Chondrocyte (in vitro differentiated cells): ENCODE results near the gene SPAST. TPM values are rescaled to one million over a fixed set of nuclear protein-coding genes. Genes with fewer than 3 reads are reported as not detected.
A peak's percentile ranks its signal among the peaks of the same experiment; 100 is the strongest.
"Not testable (repeated sequence)": the region's sequence is repeated elsewhere in the genome, so short reads cannot be mapped to it uniquely, and the experiment has no call there.

Experiments
- DNase-seq: peaks from one replicate; pipeline ENCODE4 v3.0.0; 2021; ENCODE audit warnings: mixed read lengths, low spot score
- H3K27ac Mint-ChIP-seq: one replicate; pipeline ENCODE4 v1.8.0; 2021; ENCODE audit warnings: mild to moderate bottlenecking, moderate library complexity, mixed read lengths; ENCODE audit not compliant: unreplicated experiment
- H3K27me3 Mint-ChIP-seq: 2 replicates; pipeline ENCODE4 v1.8.0; 2021; ENCODE audit warnings: low read depth, mixed read lengths
- H3K36me3 Mint-ChIP-seq: 2 replicates; pipeline ENCODE4 v1.8.0; 2021; ENCODE audit warnings: low read depth, mixed read lengths
- H3K4me1 Mint-ChIP-seq: 2 replicates; pipeline ENCODE4 v1.8.0; 2021; ENCODE audit warnings: low read depth, mild to moderate bottlenecking, mixed read lengths
- H3K4me3 Mint-ChIP-seq: one replicate; pipeline ENCODE4 v1.8.0; 2021; ENCODE audit warnings: mild to moderate bottlenecking, moderate library complexity, mixed read lengths; ENCODE audit not compliant: unreplicated experiment
- H3K9me3 Mint-ChIP-seq: 2 replicates; pipeline ENCODE4 v1.8.0; 2021; ENCODE audit warnings: low read depth, mixed read lengths
- CTCF ChIP-seq: fragments of 200-600 bp; sonication (generic); IDR thresholded peaks from 2 replicates; pipeline ENCODE4 v1.5.0; 2021; ENCODE audit warnings: antibody characterized with exemption, mild to moderate bottlenecking, moderate library complexity
- long read RNA-seq: library from polyadenylated mRNA; stranded (forward); transcript quantifications from one replicate; pipeline ENCODE4 v2.0.0, GENCODE V29; 2021
- total RNA-seq: library from RNA; stranded (reverse); gene quantifications from 3 replicates; pipeline ENCODE4 v1.2.1, GENCODE V29; 2021

The SPAST gene
- total RNA-seq, result 19.7 to 23.7 TPM (median 20.5 TPM) in 3 replicates
- long read RNA-seq, full-length matches to known transcripts, result 33 of 41 reads
- long read RNA-seq, partial matches to known transcripts, result 1 of 41 reads
- long read RNA-seq, other reads (novel, unspliced or antisense), result 7 of 41 reads

DNA sequence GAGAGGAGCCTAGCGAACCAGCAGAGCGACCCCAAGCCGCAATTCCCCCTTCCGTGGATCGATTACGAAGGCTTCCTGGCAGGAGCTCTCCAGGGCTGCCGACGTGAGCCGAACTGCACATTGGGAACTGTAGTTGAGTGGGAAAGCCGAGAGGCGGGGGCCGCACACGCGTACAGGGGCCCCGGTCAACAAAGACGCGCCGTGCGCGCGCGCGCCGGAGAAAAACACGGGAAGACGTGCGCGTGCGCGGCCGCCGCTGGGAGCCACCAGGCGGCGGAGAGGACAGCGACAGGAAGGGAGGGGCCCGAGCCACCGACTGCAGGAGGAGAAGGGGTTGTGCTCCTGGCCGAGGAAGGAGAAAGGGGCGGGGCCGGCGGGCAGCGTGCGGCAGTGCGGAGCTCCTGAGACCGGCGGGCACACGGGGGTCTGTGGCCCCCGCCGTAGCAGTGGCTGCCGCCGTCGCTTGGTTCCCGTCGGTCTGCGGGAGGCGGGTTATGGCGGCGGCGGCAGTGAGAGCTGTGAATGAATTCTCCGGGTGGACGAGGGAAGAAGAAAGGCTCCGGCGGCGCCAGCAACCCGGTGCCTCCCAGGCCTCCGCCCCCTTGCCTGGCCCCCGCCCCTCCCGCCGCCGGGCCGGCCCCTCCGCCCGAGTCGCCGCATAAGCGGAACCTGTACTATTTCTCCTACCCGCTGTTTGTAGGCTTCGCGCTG, at the start of gene SPAST:
Gene SPAST, plus strand, starts transcription at position 247 of the 711 bp plus-strand sequence. Its CDS starts 276 bp downstream, at position 523.
- no peaks in the 10 kb centered on the region for H3K27me3 Mint-ChIP-seq
- peak within 1 kb of the TSS; percentile 94 for H3K27ac Mint-ChIP-seq
- peaks cover 28% of the 10 kb centered on the region for H3K4me1 Mint-ChIP-seq
- H3K36me3 Mint-ChIP-seq, result peaks cover 1% of the 10 kb centered on the region
- no peaks in the 10 kb centered on the region for H3K9me3 Mint-ChIP-seq
- DNase-seq, result peak; percentile 98
- TF ChIP-seq CTCF, result peak; percentile 74
- peak within 1 kb of the TSS; percentile 93 for H3K4me3 Mint-ChIP-seq

- H3K4me1 Mint-ChIP-seq, H3K27ac Mint-ChIP-seq, H3K9me3 Mint-ChIP-seq, H3K36me3 Mint-ChIP-seq, H3K27me3 Mint-ChIP-seq, DNase-seq, H3K4me3 Mint-ChIP-seq: not testable (repeated sequence)
Observed at GRCh38 chr2:32018789-32019482, 44.4 kb upstream of the SPAST start.

DNA sequence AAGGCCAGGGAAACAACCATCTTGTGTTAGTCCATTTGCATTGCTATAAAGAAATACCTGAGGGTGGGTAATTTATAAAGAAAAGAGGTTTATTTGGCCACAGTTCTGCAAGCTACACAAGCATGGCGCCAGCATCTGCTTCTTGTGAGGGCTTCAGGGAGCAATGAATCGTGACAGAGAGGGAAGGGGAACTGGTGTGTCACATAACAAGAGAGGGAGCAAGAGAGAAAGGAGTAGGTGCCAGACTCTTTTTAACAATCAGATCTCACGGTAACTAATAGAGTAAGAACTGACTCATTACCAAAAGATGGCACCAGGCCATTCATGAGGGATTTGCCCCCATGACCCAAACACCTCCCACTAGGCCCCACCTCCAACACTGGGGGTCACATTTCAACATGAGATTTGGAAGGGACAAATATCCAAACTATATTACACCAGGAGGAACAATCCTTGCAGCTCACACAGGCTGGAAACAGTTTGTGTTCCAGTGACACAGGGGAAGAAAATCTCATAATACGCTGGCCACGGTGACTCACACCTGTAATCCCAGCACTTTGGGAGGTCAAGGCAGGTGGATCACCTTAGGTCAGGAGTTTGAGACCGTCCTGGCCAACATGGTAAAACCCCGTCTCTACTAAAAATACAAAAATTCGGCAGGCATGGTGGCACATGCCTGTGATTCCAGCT, 29.0 kb upstream of the SPAST start:
- H3K27me3 Mint-ChIP-seq, DNase-seq, H3K9me3 Mint-ChIP-seq, H3K4me3 Mint-ChIP-seq: not testable (repeated sequence)
- Mint-ChIP-seq H3K4me1 (peaks cover 12% of the 10 kb centered on the region), H3K27ac (peak overlapping the region; percentile 20), H3K36me3 (peaks cover 13% of the 10 kb centered on the region)

GRCh38 chr2:32039447-32040219, 23.7 kb upstream of the SPAST start, which contains the start of gene DPY30:
Gene DPY30, minus strand, starts transcription at chr2:32039805. Its CDS starts 349 bp downstream, at chr2:32039456.
- H3K27ac Mint-ChIP-seq, result peak within 1 kb of the TSS; percentile 99
- no peaks in the 10 kb centered on the region for H3K36me3 Mint-ChIP-seq
- peaks cover 13% of the 10 kb centered on the region for H3K4me1 Mint-ChIP-seq
- H3K9me3 Mint-ChIP-seq, result no peaks in the 10 kb centered on the region
- peak within 1 kb of the TSS; percentile 98 for H3K4me3 Mint-ChIP-seq
- peak; percentile 29 for TF ChIP-seq CTCF
- no peaks in the 10 kb centered on the region for H3K27me3 Mint-ChIP-seq
- peak; percentile 98 for DNase-seq

DNA sequence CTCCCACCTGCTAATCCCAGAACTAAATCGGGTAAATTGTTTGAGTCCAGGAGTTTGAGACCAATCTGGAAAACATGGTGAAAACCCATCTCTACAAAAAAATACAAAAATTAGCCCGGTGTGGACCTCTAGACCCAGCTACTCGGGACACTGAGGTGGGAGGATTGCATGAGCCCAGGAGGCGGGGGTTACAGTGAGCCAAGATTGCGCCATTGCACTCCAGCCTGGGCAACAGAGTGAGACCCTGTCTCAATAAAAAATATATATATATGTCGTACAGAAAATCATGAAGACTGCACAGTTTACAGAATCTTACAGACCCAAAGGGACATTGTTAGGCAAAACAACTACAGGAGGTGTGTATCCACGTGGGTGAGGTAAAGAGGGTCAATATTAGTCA, 19.8 kb upstream of the SPAST start:
- H3K36me3 Mint-ChIP-seq, result no peaks in the 10 kb centered on the region
- H3K27me3 Mint-ChIP-seq, result no peaks in the 10 kb centered on the region
- no peak overlapping the region for H3K4me3 Mint-ChIP-seq
- TF ChIP-seq CTCF, result no peak
- H3K4me1 Mint-ChIP-seq, result peaks cover 13% of the 10 kb centered on the region
- no peak overlapping the region for H3K27ac Mint-ChIP-seq
- no peaks in the 10 kb centered on the region for H3K9me3 Mint-ChIP-seq
- DNase-seq, result no peak
